Astrocyte (in vitro differentiated cells and primary cell): Measurements from ENCODE around the gene SHANK1. TPM values are rescaled to one million over a fixed set of nuclear protein-coding genes. Genes with fewer than 3 reads are reported as not detected.

Source experiments
- DNase-seq: peaks from one replicate; pipeline ENCODE4 v3.0.0-alpha.2; 2010; ENCODE audit warnings: low read depth
- FAIRE-seq: peaks from 2 replicates; lab custom pipeline; 2011; peaks lifted over from hg19 to GRCh38; lab: Jason Lieb, UNC
- H2AFZ ChIP-seq: 2 replicates; pipeline ENCODE4 v1.6.0; 2012; ENCODE audit warnings: low read depth, low read length, inconsistent platforms
- H3K27ac ChIP-seq: 2 replicates; pipeline ENCODE4 v1.5.1; 2011; ENCODE audit warnings: low read depth, low read length, inconsistent platforms
- H3K27me3 ChIP-seq: 2 replicates; pipeline ENCODE4 v1.6.0; 2011; ENCODE audit warnings: low read length, inconsistent platforms; ENCODE audit not compliant: insufficient read depth
- H3K36me3 ChIP-seq: 2 replicates; pipeline ENCODE4 v1.5.1; 2011; ENCODE audit warnings: low read length, inconsistent platforms; ENCODE audit not compliant: insufficient read depth
- H3K4me1 ChIP-seq: 2 replicates; pipeline ENCODE4 v1.5.1; 2011; ENCODE audit warnings: low read length, inconsistent platforms; ENCODE audit not compliant: insufficient read depth
- H3K4me2 ChIP-seq: 2 replicates; pipeline ENCODE4 v1.6.0; 2012; ENCODE audit warnings: low read length, inconsistent platforms
- H3K4me3 ChIP-seq: 2 replicates; pipeline ENCODE4 v1.5.1; 2011; ENCODE audit warnings: low read depth, mild to moderate bottlenecking, low read length, inconsistent platforms; ENCODE audit not compliant: insufficient read depth
- H3K79me2 ChIP-seq: 2 replicates; pipeline ENCODE4 v1.6.0; 2012; ENCODE audit warnings: mild to moderate bottlenecking, low read length, inconsistent platforms; ENCODE audit not compliant: insufficient read depth
- H3K9ac ChIP-seq: 2 replicates; pipeline ENCODE4 v1.6.0; 2012; ENCODE audit warnings: mild to moderate bottlenecking, low read length, inconsistent platforms
- H3K9me3 ChIP-seq: 2 replicates; pipeline ENCODE4 v1.5.1; 2012; ENCODE audit warnings: low read depth, mild to moderate bottlenecking, low read length, inconsistent platforms; ENCODE audit not compliant: insufficient read depth
- H4K20me1 ChIP-seq: 2 replicates; pipeline ENCODE4 v1.6.0; 2012; ENCODE audit warnings: low read length, inconsistent platforms; ENCODE audit not compliant: insufficient read depth
- H3K27ac Mint-ChIP-seq: one replicate; pipeline ENCODE4 v1.8.0; 2021; ENCODE audit warnings: mild to moderate bottlenecking, mixed read lengths; ENCODE audit not compliant: unreplicated experiment
- H3K27me3 Mint-ChIP-seq: one replicate; pipeline ENCODE4 v1.8.0; 2021; ENCODE audit warnings: low read depth, mixed read lengths; ENCODE audit not compliant: unreplicated experiment
- H3K36me3 Mint-ChIP-seq: one replicate; pipeline ENCODE4 v1.8.0; 2021; ENCODE audit warnings: low read depth, mixed read lengths; ENCODE audit not compliant: unreplicated experiment
- H3K4me1 Mint-ChIP-seq: one replicate; pipeline ENCODE4 v1.8.0; 2021; ENCODE audit warnings: low read depth, mixed read lengths; ENCODE audit not compliant: unreplicated experiment
- H3K4me3 Mint-ChIP-seq: one replicate; pipeline ENCODE4 v1.8.0; 2021; ENCODE audit warnings: mild to moderate bottlenecking, moderate library complexity, mixed read lengths; ENCODE audit not compliant: unreplicated experiment
- H3K9me3 Mint-ChIP-seq: one replicate; pipeline ENCODE4 v1.8.0; 2021; ENCODE audit warnings: mild to moderate bottlenecking, mixed read lengths; ENCODE audit not compliant: unreplicated experiment
- EZH2 ChIP-seq: IDR thresholded peaks from 2 replicates; pipeline ENCODE4 v1.6.1; 2012; ENCODE audit warnings: mild to moderate bottlenecking, low read length, inconsistent platforms; ENCODE audit not compliant: insufficient read depth
- total RNA-seq: library from RNA; stranded (reverse); gene quantifications from 2 replicates; pipeline ENCODE4 v1.2.1, GENCODE V29; 2021
- TF ChIP-seq, protein P1 (sequence below): IDR thresholded peaks from 2 replicates; pipeline ENCODE4 v1.5.1; 2011; ENCODE audit warnings: low read depth, mild to moderate bottlenecking, inconsistent platforms, low read length, moderate library complexity; ENCODE audit not compliant: insufficient read depth

Gene SHANK1
- total RNA-seq, 1 donor from 2014 or later, result not detected

DNA sequence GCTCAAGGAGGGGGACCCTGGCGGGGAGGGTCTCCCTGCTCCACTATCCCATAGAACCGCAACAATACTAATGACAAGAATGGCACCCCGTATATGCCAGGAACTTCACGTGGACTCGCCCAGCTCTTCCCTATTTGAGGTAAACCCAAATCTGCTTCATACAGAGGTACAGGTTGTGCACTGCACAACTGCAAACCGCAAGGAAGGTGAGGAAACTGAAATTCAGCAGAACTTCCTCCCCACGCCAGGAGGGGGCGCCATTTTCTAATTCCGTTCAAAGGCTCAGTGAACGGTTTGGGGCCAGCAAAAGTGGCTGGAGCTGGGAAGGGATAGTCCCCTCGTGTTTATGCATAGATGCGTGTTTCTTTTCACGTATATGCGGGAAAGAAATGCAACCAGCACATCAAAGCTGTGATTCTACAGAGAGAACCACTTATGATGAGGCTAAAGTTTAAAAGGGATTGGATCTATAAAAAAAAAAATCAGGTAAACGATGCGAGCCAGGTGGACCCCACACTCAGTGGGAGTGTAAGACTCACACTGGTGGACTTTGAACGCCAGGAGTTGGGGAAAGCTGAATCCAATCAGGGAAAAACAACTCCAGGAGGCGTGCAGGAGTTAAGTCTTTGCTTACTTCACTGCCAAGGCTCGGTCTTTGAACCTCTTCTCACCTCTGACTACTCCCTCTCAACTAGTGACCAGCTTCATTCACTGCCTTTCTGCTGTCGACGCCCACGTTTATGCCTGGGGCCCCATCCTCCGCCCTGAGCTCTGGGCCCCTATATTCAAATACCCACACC is 50.1 kb downstream of the SHANK1 start:
- H3K4me3 Mint-ChIP-seq, result no peak overlapping the region
- peaks cover 18% of the 10 kb centered on the region for H3K9me3 Mint-ChIP-seq
- TF ChIP-seq, protein P1, sequence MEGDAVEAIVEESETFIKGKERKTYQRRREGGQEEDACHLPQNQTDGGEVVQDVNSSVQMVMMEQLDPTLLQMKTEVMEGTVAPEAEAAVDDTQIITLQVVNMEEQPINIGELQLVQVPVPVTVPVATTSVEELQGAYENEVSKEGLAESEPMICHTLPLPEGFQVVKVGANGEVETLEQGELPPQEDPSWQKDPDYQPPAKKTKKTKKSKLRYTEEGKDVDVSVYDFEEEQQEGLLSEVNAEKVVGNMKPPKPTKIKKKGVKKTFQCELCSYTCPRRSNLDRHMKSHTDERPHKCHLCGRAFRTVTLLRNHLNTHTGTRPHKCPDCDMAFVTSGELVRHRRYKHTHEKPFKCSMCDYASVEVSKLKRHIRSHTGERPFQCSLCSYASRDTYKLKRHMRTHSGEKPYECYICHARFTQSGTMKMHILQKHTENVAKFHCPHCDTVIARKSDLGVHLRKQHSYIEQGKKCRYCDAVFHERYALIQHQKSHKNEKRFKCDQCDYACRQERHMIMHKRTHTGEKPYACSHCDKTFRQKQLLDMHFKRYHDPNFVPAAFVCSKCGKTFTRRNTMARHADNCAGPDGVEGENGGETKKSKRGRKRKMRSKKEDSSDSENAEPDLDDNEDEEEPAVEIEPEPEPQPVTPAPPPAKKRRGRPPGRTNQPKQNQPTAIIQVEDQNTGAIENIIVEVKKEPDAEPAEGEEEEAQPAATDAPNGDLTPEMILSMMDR, result peak; percentile 57
- TF ChIP-seq EZH2, result no peak
- no peak overlapping the region for H2AFZ ChIP-seq
- H3K27ac ChIP-seq, result no peak overlapping the region
- peaks cover 2% of the 10 kb centered on the region for H3K36me3 Mint-ChIP-seq
- H3K79me2 ChIP-seq, result no peaks in the 10 kb centered on the region
- H3K4me2 ChIP-seq, result no peak overlapping the region
- no peaks in the 10 kb centered on the region for H3K27me3 Mint-ChIP-seq
- no peaks in the 10 kb centered on the region for H4K20me1 ChIP-seq
- H3K27me3 ChIP-seq, result peaks cover 17% of the 10 kb centered on the region
- no peak overlapping the region for H3K4me3 ChIP-seq
- no peak overlapping the region for H3K27ac Mint-ChIP-seq
- DNase-seq (no peak), FAIRE-seq (no peak)
- H3K4me1 ChIP-seq, result no peaks in the 10 kb centered on the region
- no peaks in the 10 kb centered on the region for H3K9me3 ChIP-seq
- H3K36me3 ChIP-seq, result no peaks in the 10 kb centered on the region
- H3K4me1 Mint-ChIP-seq, result no peaks in the 10 kb centered on the region
- no peak overlapping the region for H3K9ac ChIP-seq

DNA sequence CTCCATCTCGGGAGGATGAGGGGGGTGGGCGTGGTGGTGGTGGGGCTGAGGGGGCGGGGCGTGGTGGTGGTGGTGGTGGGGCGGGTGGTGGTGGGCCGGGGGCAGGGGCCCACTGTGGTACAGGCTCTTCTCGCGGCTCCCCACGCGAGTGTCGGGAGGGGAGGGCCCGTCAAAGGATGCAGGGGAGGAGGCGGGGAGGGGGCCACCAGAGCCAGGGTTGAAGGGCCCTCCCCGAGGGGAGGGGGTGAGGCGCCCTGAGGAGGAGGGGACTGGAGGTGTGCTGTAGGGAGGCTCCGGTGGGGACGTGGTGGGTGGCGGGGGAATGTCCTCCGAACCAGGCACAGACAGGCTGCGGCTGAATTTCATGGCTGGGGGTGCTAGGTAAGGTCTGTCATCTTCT is 50.7 kb downstream of the SHANK1 start:
- Mint-ChIP-seq H3K9me3 (peaks cover 18% of the 10 kb centered on the region), H3K27me3 (no peaks in the 10 kb centered on the region), H3K36me3 (peaks cover 2% of the 10 kb centered on the region), H3K4me1 (no peaks in the 10 kb centered on the region), H3K27ac (no peak overlapping the region), H3K4me3 (no peak overlapping the region)
- Histone ChIP-seq H3K4me2 (no peak overlapping the region), H3K9me3 (no peaks in the 10 kb centered on the region), H3K27ac (no peak overlapping the region), H2AFZ (no peak overlapping the region), H3K79me2 (no peaks in the 10 kb centered on the region), H4K20me1 (no peaks in the 10 kb centered on the region), H3K27me3 (peaks cover 17% of the 10 kb centered on the region), H3K4me1 (no peaks in the 10 kb centered on the region), H3K9ac (no peak overlapping the region), H3K4me3 (no peak overlapping the region), H3K36me3 (no peaks in the 10 kb centered on the region)
- no peak for DNase-seq
- TF ChIP-seq, protein P1, result no peak
- TF ChIP-seq EZH2, result no peak
- no peak for FAIRE-seq

DNA sequence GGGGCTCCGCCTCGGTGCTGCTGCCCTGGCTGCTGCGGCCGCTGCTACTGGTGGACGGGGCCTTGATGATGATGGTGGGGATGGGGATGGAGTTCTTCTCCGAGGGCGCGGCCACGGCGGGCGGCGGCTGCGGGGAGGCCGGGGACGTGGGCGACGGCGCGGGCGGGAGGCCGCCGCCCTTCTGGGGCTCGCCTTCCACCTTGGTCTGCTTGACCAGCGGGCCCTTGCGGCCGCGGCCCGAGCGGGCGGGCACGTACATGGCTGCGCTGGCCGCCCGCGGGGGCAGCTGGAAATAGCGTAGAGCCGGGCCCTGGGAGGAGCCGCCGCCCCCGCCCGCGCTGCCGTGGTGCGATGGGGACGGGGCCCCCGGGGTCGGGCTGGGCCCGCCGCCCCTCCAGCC is 51.2 kb downstream of the SHANK1 start:
- Histone ChIP-seq H3K4me2 (no peak overlapping the region), H3K79me2 (no peaks in the 10 kb centered on the region), H4K20me1 (no peaks in the 10 kb centered on the region), H3K4me1 (no peaks in the 10 kb centered on the region), H3K4me3 (no peak overlapping the region), H3K9ac (no peak overlapping the region), H2AFZ (no peak overlapping the region), H3K27me3 (peaks cover 17% of the 10 kb centered on the region), H3K36me3 (no peaks in the 10 kb centered on the region), H3K27ac (no peak overlapping the region), H3K9me3 (no peaks in the 10 kb centered on the region)
- no peak for DNase-seq
- Mint-ChIP-seq H3K4me3 (no peak overlapping the region), H3K27ac (no peak overlapping the region), H3K27me3 (no peaks in the 10 kb centered on the region), H3K36me3 (peaks cover 2% of the 10 kb centered on the region), H3K4me1 (no peaks in the 10 kb centered on the region), H3K9me3 (peaks cover 18% of the 10 kb centered on the region)
- TF ChIP-seq EZH2, result peak; percentile 27
- TF ChIP-seq, protein P1, result no peak
- FAIRE-seq, result no peak
